IPS DF 19.7 (cell line): Measurements from ENCODE around the gene SEC16B.

ENCODE experiments used
- DNase-seq: peaks from one replicate; pipeline ENCODE4 v3.0.0-alpha.2; 2013; ENCODE audit warnings: low read depth, low spot score

Gene SEC16B

GRCh38 chr1:177907000-177907399, 62.9 kb downstream of the SEC16B start:
- DNase-seq: no peak

GRCh38 chr1:177905686-177906085, 64.2 kb downstream of the SEC16B start:
- no peak for DNase-seq

GRCh38 chr1:177902266-177902665, 67.6 kb downstream of the SEC16B start:
- no peak for DNase-seq

- DNase-seq: no peak
Observed at GRCh38 chr1:177897998-177898654, 71.7 kb downstream of the SEC16B start.

GRCh38 chr1:177897281-177897997, 72.4 kb downstream of the SEC16B start:
- no peak for DNase-seq
